Stomach (tissue), 4 donors: Measurements from ENCODE around the gene LDLRAD3.

Source experiments
- EP300 ChIP-seq: sonication (generic); formaldehyde crosslinking; IDR thresholded peaks from one replicate; pipeline ENCODE4 v1.6.1; 2017; ENCODE audit warnings: antibody characterized with exemption
- POLR2A ChIP-seq, 4 donors: fragments of 450-650 bp; IDR thresholded peaks; one replicate each; pipeline ENCODE4 v1.6.1; 2016; ENCODE audit warnings: antibody characterized with exemption in 4 of 4, control low read depth in 2 of 4, mild to moderate bottlenecking in 1 of 4, moderate library complexity in 1 of 4
- POLR2AphosphoS5 ChIP-seq, 3 donors: sonication (generic); formaldehyde crosslinking; IDR thresholded peaks; one replicate each; pipeline ENCODE4 v1.6.1; 2016; ENCODE audit warnings: antibody characterized with exemption in 3 of 3
- TF ChIP-seq, protein P1 (sequence below), 7 experiments: fragments of 450-650 bp in 4 of 7; fragments of 200-600 bp in 3 of 7; sonication (generic) in 3 of 7; IDR thresholded peaks; one replicate each; pipeline ENCODE4 v1.5.1; 2016 to 2019; ENCODE audit warnings: antibody characterized with exemption in 7 of 7, control low read depth in 2 of 7, mild to moderate bottlenecking in 1 of 7

DNA sequence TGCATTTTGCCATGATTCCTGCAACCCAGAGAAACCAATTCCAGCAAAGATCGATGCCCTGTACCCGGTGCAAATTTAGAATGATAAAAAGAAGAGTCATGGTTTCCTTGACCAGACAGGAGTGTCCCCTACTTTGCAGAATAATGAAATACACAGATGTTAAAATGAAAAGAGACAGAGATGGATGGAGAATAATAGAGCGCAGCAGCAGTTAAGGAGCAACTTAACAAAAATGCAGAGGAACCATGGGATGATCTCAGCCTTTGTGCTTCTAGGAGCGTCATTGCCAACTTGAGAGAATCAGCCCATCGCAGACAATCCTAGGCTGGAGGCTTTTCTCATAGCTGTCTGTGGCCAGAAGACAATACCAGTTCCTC, 127.1 kb downstream of the LDLRAD3 start:
- TF ChIP-seq, protein P1, sequence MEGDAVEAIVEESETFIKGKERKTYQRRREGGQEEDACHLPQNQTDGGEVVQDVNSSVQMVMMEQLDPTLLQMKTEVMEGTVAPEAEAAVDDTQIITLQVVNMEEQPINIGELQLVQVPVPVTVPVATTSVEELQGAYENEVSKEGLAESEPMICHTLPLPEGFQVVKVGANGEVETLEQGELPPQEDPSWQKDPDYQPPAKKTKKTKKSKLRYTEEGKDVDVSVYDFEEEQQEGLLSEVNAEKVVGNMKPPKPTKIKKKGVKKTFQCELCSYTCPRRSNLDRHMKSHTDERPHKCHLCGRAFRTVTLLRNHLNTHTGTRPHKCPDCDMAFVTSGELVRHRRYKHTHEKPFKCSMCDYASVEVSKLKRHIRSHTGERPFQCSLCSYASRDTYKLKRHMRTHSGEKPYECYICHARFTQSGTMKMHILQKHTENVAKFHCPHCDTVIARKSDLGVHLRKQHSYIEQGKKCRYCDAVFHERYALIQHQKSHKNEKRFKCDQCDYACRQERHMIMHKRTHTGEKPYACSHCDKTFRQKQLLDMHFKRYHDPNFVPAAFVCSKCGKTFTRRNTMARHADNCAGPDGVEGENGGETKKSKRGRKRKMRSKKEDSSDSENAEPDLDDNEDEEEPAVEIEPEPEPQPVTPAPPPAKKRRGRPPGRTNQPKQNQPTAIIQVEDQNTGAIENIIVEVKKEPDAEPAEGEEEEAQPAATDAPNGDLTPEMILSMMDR (IDR thresholded peaks at IDR 0.05), result no peak
- TF ChIP-seq POLR2A (IDR thresholded peaks at IDR 0.05), result no peak
- TF ChIP-seq EP300, result no peak
- no peak for TF ChIP-seq POLR2AphosphoS5 (IDR thresholded peaks at IDR 0.05)
